A549 treated with dexamethasone at 1 μM for 4 hours (cell line): ENCODE results near the gene METTL27. TPM values are rescaled to one million over a fixed set of nuclear protein-coding genes. Genes with fewer than 3 reads are reported as not detected.

Experiments used
- total RNA-seq: library from RNA; stranded (reverse); fragments of 200-300 nt; extraction: Qiagen RNA extraction; gene quantifications from 5 replicates; pipeline ENCODE4 v1.2.3, GENCODE V29; 2022

The METTL27 gene
- total RNA-seq: 6.8 to 10.4 TPM (median 10.2 TPM) in 5 replicates

DNA sequence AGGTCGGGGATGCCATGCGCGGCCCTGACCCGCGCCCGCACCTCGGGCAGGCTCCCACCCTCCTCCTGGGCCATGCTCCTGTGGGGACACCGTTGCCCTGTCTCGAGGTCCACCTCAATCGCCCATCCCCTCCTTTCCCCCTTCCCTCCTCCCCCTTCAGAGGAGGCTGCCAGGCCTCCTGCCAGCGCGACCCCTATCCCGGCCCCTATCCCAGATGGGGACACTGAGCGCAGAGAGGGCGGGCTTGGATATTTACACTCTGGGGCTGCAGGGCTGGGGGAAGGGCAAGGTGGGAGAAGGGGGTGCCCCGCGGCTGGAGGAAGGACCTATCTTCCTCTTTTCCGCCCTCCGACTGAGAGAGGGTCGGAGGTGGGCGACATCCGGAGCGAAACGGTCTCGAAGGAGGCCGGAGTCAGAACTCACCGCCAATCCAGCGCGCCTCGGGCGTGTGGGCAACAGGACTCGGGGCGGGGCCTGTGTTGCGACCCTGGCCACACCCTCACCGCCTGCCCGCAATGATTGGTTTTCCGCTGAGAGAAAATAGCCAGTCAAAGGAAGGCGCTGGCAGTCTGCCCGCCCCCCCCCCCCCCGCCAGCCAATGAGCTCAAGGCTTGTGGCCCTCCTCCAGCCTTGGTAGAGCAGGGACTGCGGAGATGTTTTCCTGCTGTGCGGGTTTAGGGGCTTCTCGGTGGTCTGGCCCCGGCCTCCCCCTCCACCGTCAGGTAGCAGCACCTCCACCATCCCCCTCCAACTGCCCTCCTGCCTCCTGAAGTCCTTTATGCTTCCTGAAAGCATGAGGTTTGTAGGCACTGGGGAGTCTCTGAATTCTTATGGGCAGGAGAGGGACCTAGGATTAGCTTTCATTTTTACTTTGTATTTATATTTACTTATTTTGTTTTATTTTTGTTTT lies at the start of gene METTL27:
TSS of gene METTL27 (minus strand) at position 450 of the 910 bp plus-strand sequence. CDS start at position 74, 376 bp downstream.

GRCh38 chr7:73860859-73861258 lies 18.5 kb upstream of the METTL27 start, which contains the start of gene TMEM270:
TSS of gene TMEM270 (plus strand) at chr7:73861159. CDS start at chr7:73861195, 36 bp downstream.

GRCh38 chr7:73830681-73831583 lies 11.4 kb downstream of the METTL27 start, which contains the start of gene CLDN4:
TSS of gene CLDN4 (plus strand) at chr7:73830996. CDS start at chr7:73831202, 206 bp downstream.

Other genes starting within 250 kb of the METTL27 start
- gene MLXIPL, start 218.0 kb downstream of the METTL27 start, total RNA-seq: 1.1 to 1.6 TPM (median 1.1 TPM) in 5 replicates
- gene VPS37D, start 174.7 kb downstream of the METTL27 start, total RNA-seq: 3.1 to 5.0 TPM (median 4.5 TPM) in 5 replicates
- gene DNAJC30, start 159.1 kb downstream of the METTL27 start, total RNA-seq: 8.1 to 10.6 TPM (median 10.1 TPM) in 5 replicates
- 127 to 166 TPM (median 136 TPM) in 5 replicates for gene BUD23, start 158.9 kb downstream of the METTL27 start, total RNA-seq
- 50.9 to 77.3 TPM (median 74.1 TPM) in 5 replicates for gene STX1A, start 122.8 kb downstream of the METTL27 start, total RNA-seq
- gene ABHD11, start 103.7 kb downstream of the METTL27 start, total RNA-seq: 17.2 to 24.8 TPM (median 22.6 TPM) in 5 replicates
- 1.3 to 3.6 TPM (median 3.0 TPM) in 5 replicates for gene CLDN3, start 72.2 kb downstream of the METTL27 start, total RNA-seq
- gene CLDN4, start 11.5 kb downstream of the METTL27 start, total RNA-seq: 4.3 to 6.0 TPM (median 4.8 TPM) in 5 replicates
- 0.11 to 0.25 TPM (median 0.21 TPM) in 5 replicates for gene TMEM270, start 18.6 kb upstream of the METTL27 start, total RNA-seq
- gene ELN, start 185.7 kb upstream of the METTL27 start, total RNA-seq: 0.12 to 0.25 TPM (median 0.16 TPM) in 5 replicates
- 24.9 to 39.6 TPM (median 37.8 TPM) in 5 replicates for gene LIMK1, start 241.3 kb upstream of the METTL27 start, total RNA-seq